Activated CD4-positive, alpha-beta T cell treated with anti-CD3 and anti-CD28 coated beads, Interleukin-2, amount 50 U/mL, for 1 hour (primary cell): ENCODE data around the gene SAMD8.
"Not testable (repeated sequence)": the region's sequence is repeated elsewhere in the genome, so short reads cannot be mapped to it uniquely, and the experiment has no call there.

Experiments used
- DNase-seq: peaks from one replicate; pipeline ENCODE4 v3.0.0-alpha.2; 2020

The SAMD8 gene

GRCh38 chr10:75086278-75086934 is 25.1 kb upstream of the SAMD8 start:
- DNase-seq, result no peak

- DNase-seq, result no peak
These were observed 22.8 kb upstream of the SAMD8 start for GRCh38 chr10:75088640-75089039.

GRCh38 chr10:75089634-75090033 is 21.8 kb upstream of the SAMD8 start:
- DNase-seq, result no peak

- no peak for DNase-seq
These were observed 20.3 kb upstream of the SAMD8 start for GRCh38 chr10:75091146-75091545.

- no peak for DNase-seq
These were observed 17.0 kb upstream of the SAMD8 start for GRCh38 chr10:75094465-75094864.

GRCh38 chr10:75095631-75096030 is 15.8 kb upstream of the SAMD8 start:
- DNase-seq, result no peak

GRCh38 chr10:75096749-75097148 is 14.7 kb upstream of the SAMD8 start:
- DNase-seq, result no peak

- no peak for DNase-seq
These were observed 13.7 kb upstream of the SAMD8 start for GRCh38 chr10:75097666-75098285.

GRCh38 chr10:75098902-75099673 is 12.4 kb upstream of the SAMD8 start:
- no peak for DNase-seq

GRCh38 chr10:75099952-75100763 is 11.3 kb upstream of the SAMD8 start:
- DNase-seq, result peak; percentile 80

GRCh38 chr10:75100764-75101291 is 10.6 kb upstream of the SAMD8 start:
- DNase-seq, result no peak

GRCh38 chr10:75101416-75102251 is 9.8 kb upstream of the SAMD8 start:
- no peak for DNase-seq

- no peak for DNase-seq
These were observed 8.4 kb upstream of the SAMD8 start for GRCh38 chr10:75102830-75103673.

GRCh38 chr10:75103881-75104686 is 7.4 kb upstream of the SAMD8 start:
- no peak for DNase-seq

- DNase-seq, result no peak
These were observed 6.6 kb upstream of the SAMD8 start for GRCh38 chr10:75104842-75105241.

- DNase-seq, result no peak
These were observed 5.8 kb upstream of the SAMD8 start for GRCh38 chr10:75105576-75106197.

GRCh38 chr10:75106242-75106641 is 5.2 kb upstream of the SAMD8 start:
- DNase-seq, result no peak

GRCh38 chr10:75106891-75107290 is 4.6 kb upstream of the SAMD8 start:
- not testable (repeated sequence) for DNase-seq
